MM.1S (cell line): ENCODE measurements around the gene PSMC5.
A peak's percentile ranks its signal among the peaks of the same experiment; 100 is the strongest.

Experiments used
- DNase-seq: peaks from one replicate; pipeline ENCODE4 v3.0.0-alpha.2; 2015
- H2AFZ ChIP-seq: fragments of 300-600 bp; sonication (generic); 2 replicates; pipeline ENCODE4 v1.6.0; 2016; ENCODE audit warnings: antibody characterized with exemption, low read length
- H3F3A ChIP-seq: fragments of 300-600 bp; sonication (generic); 2 replicates; pipeline ENCODE4 v1.6.1; 2016; ENCODE audit warnings: mild to moderate bottlenecking, antibody characterized with exemption, low read length, moderate library complexity, mixed read lengths; ENCODE audit not compliant: insufficient read depth
- H3K27ac ChIP-seq: fragments of 300-600 bp; sonication (generic); 2 replicates; pipeline ENCODE4 v1.5.1; 2016; ENCODE audit warnings: mild to moderate bottlenecking, low read length
- H3K27me3 ChIP-seq: fragments of 300-600 bp; sonication (generic); replicated peaks from 2 replicates; pipeline ENCODE4 v1.6.0; 2016; ENCODE audit warnings: low read length; ENCODE audit not compliant: insufficient read depth
- H3K36me3 ChIP-seq: fragments of 300-600 bp; sonication (generic); replicated peaks from 2 replicates; pipeline ENCODE4 v1.6.1; 2016; ENCODE audit warnings: mild to moderate bottlenecking, low read length, mixed read lengths; ENCODE audit not compliant: insufficient read depth
- H3K4me1 ChIP-seq: fragments of 300-600 bp; sonication (generic); 2 replicates; pipeline ENCODE4 v1.6.1; 2016; ENCODE audit warnings: low read length, mixed read lengths
- H3K4me2 ChIP-seq: fragments of 300-600 bp; sonication (generic); 2 replicates; pipeline ENCODE4 v1.6.0; 2016; ENCODE audit warnings: low read depth, low read length
- H3K4me3 ChIP-seq: fragments of 300-600 bp; sonication (generic); 2 replicates; pipeline ENCODE4 v1.5.1; 2016; ENCODE audit warnings: low read length, mixed read lengths
- H3K79me2 ChIP-seq: fragments of 300-600 bp; sonication (generic); 2 replicates; pipeline ENCODE4 v1.6.1; 2016; ENCODE audit warnings: mixed run types, low read length, mixed read lengths
- H3K9ac ChIP-seq: fragments of 300-600 bp; sonication (generic); 2 replicates; pipeline ENCODE4 v1.6.1; 2016; ENCODE audit warnings: low read length, mixed read lengths
- H3K9me2 ChIP-seq: fragments of 300-600 bp; sonication (generic); replicated peaks from 2 replicates; pipeline ENCODE4 v1.6.1; 2016; ENCODE audit warnings: mild to moderate bottlenecking, low read length, mixed read lengths; ENCODE audit not compliant: insufficient read depth
- H3K9me3 ChIP-seq: fragments of 300-600 bp; sonication (generic); replicated peaks from 2 replicates; pipeline ENCODE4 v1.6.1; 2016; ENCODE audit warnings: mild to moderate bottlenecking, low read length, mixed read lengths; ENCODE audit not compliant: insufficient read depth
- H4K20me1 ChIP-seq: fragments of 300-600 bp; sonication (generic); 2 replicates; pipeline ENCODE4 v1.6.1; 2016; ENCODE audit warnings: mild to moderate bottlenecking, low read length, moderate library complexity, mixed read lengths; ENCODE audit not compliant: insufficient read depth
- CTCF ChIP-seq: fragments of 300-600 bp; sonication (generic); IDR thresholded peaks from 2 replicates; pipeline ENCODE4 v1.5.1; 2016; ENCODE audit warnings: antibody characterized with exemption, low read length, mixed read lengths
- EZH2 ChIP-seq: fragments of 300-600 bp; sonication (generic); optimal IDR thresholded peaks from 2 replicates; pipeline ENCODE3; 2017; ENCODE audit warnings: low read depth, mild to moderate bottlenecking, antibody characterized with exemption, low read length, mixed read lengths
- EZH2phosphoT487 ChIP-seq: fragments of 300-600 bp; sonication (generic); IDR thresholded peaks from 2 replicates; pipeline ENCODE4 v1.6.1; 2018; ENCODE audit warnings: antibody characterized with exemption, low read length

Gene PSMC5

DNA sequence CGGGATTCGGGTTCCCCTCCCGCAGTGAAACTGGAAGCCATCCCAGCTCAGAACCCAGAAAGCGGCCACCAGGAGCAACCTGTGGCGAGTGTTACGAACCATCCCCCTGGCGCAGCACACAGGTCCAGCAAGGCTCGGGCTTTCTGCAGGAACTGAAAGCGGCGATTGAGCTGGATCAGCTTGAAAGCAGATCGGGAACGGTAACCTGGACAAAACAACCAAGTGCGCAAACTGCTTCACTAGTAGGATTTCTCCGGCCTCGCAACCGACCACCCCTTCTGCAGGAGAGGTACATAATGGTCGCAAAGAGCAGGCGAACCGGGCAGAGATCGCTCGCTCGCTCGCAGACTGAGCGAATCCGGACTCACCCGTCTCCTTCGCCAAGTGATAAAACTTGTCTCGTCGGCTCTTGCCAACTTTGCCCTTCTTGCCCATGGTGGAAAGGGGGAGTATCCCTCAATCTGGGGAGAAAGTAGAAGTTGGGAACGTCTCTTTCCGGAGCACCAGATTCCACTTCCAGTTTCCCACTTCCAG, 696 bp upstream of the PSMC5 start:
- Histone ChIP-seq H2AFZ (peak overlapping the region; percentile 34), H4K20me1 (no peaks in the 10 kb centered on the region), H3K27ac (peak overlapping the region; percentile 74; the same call in 1 of the 2 replicates)

GRCh38 chr17:63827801-63828221, 580 bp downstream of the PSMC5 start:
- peak overlapping the region; percentile 83 for H3K9ac ChIP-seq
- H3F3A ChIP-seq: no peaks in the 10 kb centered on the region
- H3K36me3 ChIP-seq: peaks cover 7% of the 10 kb centered on the region; the same call in 1 of the 2 replicates
- H3K27me3 ChIP-seq: no peaks in the 10 kb centered on the region
- peak overlapping the region; percentile 88 for H3K4me3 ChIP-seq
- H4K20me1 ChIP-seq: no peaks in the 10 kb centered on the region
- H3K4me1 ChIP-seq: peaks cover 18% of the 10 kb centered on the region
- TF ChIP-seq CTCF: no peak
- TF ChIP-seq EZH2phosphoT487: no peak
- TF ChIP-seq EZH2: no peak
- H3K27ac ChIP-seq: peak overlapping the region; percentile 74; the same call in 1 of the 2 replicates
- peak overlapping the region; percentile 34 for H2AFZ ChIP-seq
- no peaks in the 10 kb centered on the region for H3K9me3 ChIP-seq
- DNase-seq: peak; percentile 14
- no peaks in the 10 kb centered on the region for H3K9me2 ChIP-seq
- peak overlapping the region; percentile 77 for H3K4me2 ChIP-seq
- H3K79me2 ChIP-seq: peaks cover 73% of the 10 kb centered on the region

More for the DNA sequence above, 696 bp upstream of the PSMC5 start:
- Histone ChIP-seq H3K9me2 (no peaks in the 10 kb centered on the region), H3K79me2 (peaks cover 68% of the 10 kb centered on the region), H3K9me3 (no peaks in the 10 kb centered on the region), H3K36me3 (peaks cover 4% of the 10 kb centered on the region; the same call in 1 of the 2 replicates), H3K4me3 (peak overlapping the region; percentile 88), H3F3A (no peaks in the 10 kb centered on the region), H3K4me2 (peak overlapping the region; percentile 84), H3K4me1 (peaks cover 18% of the 10 kb centered on the region), H3K9ac (peak overlapping the region; percentile 83), H3K27me3 (no peaks in the 10 kb centered on the region)
- no peak for DNase-seq
- no peak for TF ChIP-seq EZH2
- no peak for TF ChIP-seq EZH2phosphoT487
- TF ChIP-seq CTCF: no peak

DNA sequence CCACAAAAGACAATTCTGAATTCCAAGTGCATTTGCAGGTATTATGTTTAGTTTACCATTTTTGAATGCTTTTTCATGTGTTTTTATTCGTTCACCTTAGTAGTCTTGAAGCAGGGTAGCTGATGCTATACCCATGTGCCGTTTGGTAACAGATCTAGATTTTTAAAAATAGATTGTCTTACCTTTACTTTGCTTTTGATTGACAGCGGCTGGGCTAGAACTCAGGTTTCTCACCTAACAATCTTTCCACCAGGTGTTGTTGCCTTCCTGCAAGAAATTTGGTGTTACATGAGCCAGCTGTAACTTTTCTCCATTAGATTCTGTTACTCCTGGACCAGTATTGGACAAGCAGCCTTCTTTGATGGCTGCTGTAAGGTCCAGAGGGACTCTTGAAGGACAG, 1.7 kb downstream of the PSMC5 start:
- H3K79me2 ChIP-seq: peaks cover 73% of the 10 kb centered on the region

More for the DNA sequence above, 1.7 kb downstream of the PSMC5 start:
- H3K9ac ChIP-seq: no peak overlapping the region
- H3K27me3 ChIP-seq: no peaks in the 10 kb centered on the region
- no peak overlapping the region for H2AFZ ChIP-seq
- TF ChIP-seq EZH2phosphoT487 (no peak), EZH2 (no peak), CTCF (no peak)
- DNase-seq: no peak
- H3K4me2 ChIP-seq: peak overlapping the region; percentile 77
- H3K36me3 ChIP-seq: peaks cover 7% of the 10 kb centered on the region; the same call in 1 of the 2 replicates
- H3K9me3 ChIP-seq: no peaks in the 10 kb centered on the region
- H3F3A ChIP-seq: no peaks in the 10 kb centered on the region
- peak overlapping the region; percentile 88; the same call in 1 of the 2 replicates for H3K4me3 ChIP-seq
- H3K27ac ChIP-seq: no peak overlapping the region
- no peaks in the 10 kb centered on the region for H4K20me1 ChIP-seq
- peaks cover 18% of the 10 kb centered on the region for H3K4me1 ChIP-seq
- H3K9me2 ChIP-seq: no peaks in the 10 kb centered on the region
